Measurements from ENCODE around the gene RHOB. TPM values are rescaled to one million over a fixed set of nuclear protein-coding genes. Genes with fewer than 3 reads are reported as not detected.

Gene RHOB
- total RNA-seq, 1 donor from 2014 or later: 16.1 TPM

DNA sequence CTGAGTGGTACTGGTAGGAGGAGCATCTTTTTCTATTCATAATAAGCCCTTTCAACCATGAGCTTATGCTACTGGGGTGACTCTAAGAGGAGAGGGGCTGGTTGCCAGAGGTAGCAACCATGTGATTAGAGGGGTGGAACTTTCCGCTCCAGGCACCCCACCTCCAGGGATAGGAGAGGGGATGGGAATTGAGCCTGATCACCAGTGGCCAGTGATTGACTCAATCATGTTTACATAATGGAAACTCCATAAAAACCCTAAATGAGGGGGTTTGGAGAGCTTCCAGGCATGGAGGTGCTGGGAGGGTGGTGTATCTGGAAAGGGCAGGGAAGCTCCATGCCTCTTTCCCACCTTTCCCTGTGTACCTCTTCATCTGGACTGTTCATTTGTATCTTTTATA lies 46.6 kb upstream of the RHOB start:
- no peak for DNase-seq (ENCODE audit: low spot score)
- no peaks in the 10 kb centered on the region for H3K36me3 ChIP-seq
- H3F3A ChIP-seq (ENCODE audit: low read depth): no peaks in the 10 kb centered on the region
- no peak overlapping the region for H3K4me3 ChIP-seq
- H3K4me2 ChIP-seq: no peak overlapping the region
- no peaks in the 10 kb centered on the region for H4K20me1 ChIP-seq (ENCODE audit: low read depth)
- Mint-ChIP-seq H3K27me3 (ENCODE audit: insufficient read depth, low read depth) (peaks cover 6% of the 10 kb centered on the region), H3K4me3 (no peak overlapping the region), H3K4me1 (no peaks in the 10 kb centered on the region), H3K36me3 (no peaks in the 10 kb centered on the region), H3K9me3 (no peaks in the 10 kb centered on the region), H3K27ac (no peak overlapping the region)
- no peak overlapping the region for H3K9ac ChIP-seq
- no peaks in the 10 kb centered on the region for H3K9me3 ChIP-seq (ENCODE audit: low read depth)
- H3K4me1 ChIP-seq: no peaks in the 10 kb centered on the region
- H3K27me3 ChIP-seq: no peaks in the 10 kb centered on the region
- H3K27ac ChIP-seq: no peak overlapping the region
- TF ChIP-seq, protein P1, sequence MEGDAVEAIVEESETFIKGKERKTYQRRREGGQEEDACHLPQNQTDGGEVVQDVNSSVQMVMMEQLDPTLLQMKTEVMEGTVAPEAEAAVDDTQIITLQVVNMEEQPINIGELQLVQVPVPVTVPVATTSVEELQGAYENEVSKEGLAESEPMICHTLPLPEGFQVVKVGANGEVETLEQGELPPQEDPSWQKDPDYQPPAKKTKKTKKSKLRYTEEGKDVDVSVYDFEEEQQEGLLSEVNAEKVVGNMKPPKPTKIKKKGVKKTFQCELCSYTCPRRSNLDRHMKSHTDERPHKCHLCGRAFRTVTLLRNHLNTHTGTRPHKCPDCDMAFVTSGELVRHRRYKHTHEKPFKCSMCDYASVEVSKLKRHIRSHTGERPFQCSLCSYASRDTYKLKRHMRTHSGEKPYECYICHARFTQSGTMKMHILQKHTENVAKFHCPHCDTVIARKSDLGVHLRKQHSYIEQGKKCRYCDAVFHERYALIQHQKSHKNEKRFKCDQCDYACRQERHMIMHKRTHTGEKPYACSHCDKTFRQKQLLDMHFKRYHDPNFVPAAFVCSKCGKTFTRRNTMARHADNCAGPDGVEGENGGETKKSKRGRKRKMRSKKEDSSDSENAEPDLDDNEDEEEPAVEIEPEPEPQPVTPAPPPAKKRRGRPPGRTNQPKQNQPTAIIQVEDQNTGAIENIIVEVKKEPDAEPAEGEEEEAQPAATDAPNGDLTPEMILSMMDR (IDR thresholded peaks at IDR 0.05): no peak
- no peak for TF ChIP-seq EZH2 (IDR thresholded peaks at IDR 0.05)
- no peak for TF ChIP-seq EZH2phosphoT487 (IDR thresholded peaks at IDR 0.05)
- H2AFZ ChIP-seq (replicated peaks): no peak overlapping the region
- no peaks in the 10 kb centered on the region for H3K79me2 ChIP-seq (ENCODE audit: low read depth)

- no peak overlapping the region for H3K4me3 ChIP-seq
- H3K27me3 ChIP-seq: no peaks in the 10 kb centered on the region
- Mint-ChIP-seq H3K4me1 (no peaks in the 10 kb centered on the region), H3K27ac (no peak overlapping the region), H3K36me3 (no peaks in the 10 kb centered on the region), H3K27me3 (ENCODE audit: insufficient read depth, low read depth) (peaks cover 3% of the 10 kb centered on the region), H3K9me3 (no peaks in the 10 kb centered on the region), H3K4me3 (no peak overlapping the region)
- TF ChIP-seq EZH2phosphoT487 (IDR thresholded peaks at IDR 0.05) (no peak), EZH2 (IDR thresholded peaks at IDR 0.05) (no peak)
- TF ChIP-seq, protein P1 (IDR thresholded peaks at IDR 0.05): no peak
- H3F3A ChIP-seq (ENCODE audit: low read depth): no peaks in the 10 kb centered on the region
- no peaks in the 10 kb centered on the region for H3K79me2 ChIP-seq (ENCODE audit: low read depth)
- no peak overlapping the region for H3K4me2 ChIP-seq
- H4K20me1 ChIP-seq (ENCODE audit: low read depth): no peaks in the 10 kb centered on the region
- DNase-seq (ENCODE audit: low spot score): no peak
- no peaks in the 10 kb centered on the region for H3K36me3 ChIP-seq
- H3K27ac ChIP-seq: no peak overlapping the region
- no peak overlapping the region for H3K9ac ChIP-seq
- H2AFZ ChIP-seq (replicated peaks): no peak overlapping the region
- H3K4me1 ChIP-seq: no peaks in the 10 kb centered on the region
- H3K9me3 ChIP-seq (ENCODE audit: low read depth): no peaks in the 10 kb centered on the region
Measured at GRCh38 chr2:20400787-20401488, 45.9 kb upstream of the RHOB start.

DNA sequence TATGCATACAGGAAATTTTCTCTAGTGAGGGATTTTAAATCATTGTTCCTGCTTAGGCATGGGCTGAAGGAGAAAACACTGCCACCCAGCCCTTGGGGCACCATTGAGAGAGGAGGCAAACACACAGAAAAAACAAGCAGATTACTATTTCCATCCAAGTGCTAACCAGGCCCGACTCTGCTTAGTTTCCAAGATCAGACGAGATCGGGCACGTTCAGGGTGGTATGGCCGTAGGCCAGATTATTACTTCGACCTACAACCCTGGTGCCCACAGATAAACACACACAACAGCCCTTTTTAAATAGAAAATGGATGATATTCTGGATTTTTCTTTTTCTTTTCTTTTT lies 45.4 kb upstream of the RHOB start:
- H3K79me2 ChIP-seq (ENCODE audit: low read depth): no peaks in the 10 kb centered on the region
- no peak overlapping the region for H3K27ac ChIP-seq
- H3K9me3 ChIP-seq (ENCODE audit: low read depth): no peaks in the 10 kb centered on the region
- no peaks in the 10 kb centered on the region for H3K9me3 Mint-ChIP-seq
- H3K4me3 ChIP-seq: no peak overlapping the region
- H3K27me3 Mint-ChIP-seq (ENCODE audit: insufficient read depth, low read depth): peaks cover 2% of the 10 kb centered on the region
- no peaks in the 10 kb centered on the region for H3K4me1 ChIP-seq
- H3K36me3 Mint-ChIP-seq: no peaks in the 10 kb centered on the region
- H3K4me2 ChIP-seq: no peak overlapping the region
- H4K20me1 ChIP-seq (ENCODE audit: low read depth): no peaks in the 10 kb centered on the region
- H3F3A ChIP-seq (ENCODE audit: low read depth): no peaks in the 10 kb centered on the region
- H3K4me1 Mint-ChIP-seq: no peaks in the 10 kb centered on the region
- H3K4me3 Mint-ChIP-seq: no peak overlapping the region
- H2AFZ ChIP-seq (replicated peaks): no peak overlapping the region
- H3K9ac ChIP-seq: no peak overlapping the region
- TF ChIP-seq, protein P1 (IDR thresholded peaks at IDR 0.05): no peak
- TF ChIP-seq EZH2phosphoT487 (IDR thresholded peaks at IDR 0.05) (no peak), EZH2 (IDR thresholded peaks at IDR 0.05) (no peak)
- no peaks in the 10 kb centered on the region for H3K27me3 ChIP-seq
- DNase-seq (ENCODE audit: low spot score): no peak
- H3K27ac Mint-ChIP-seq: no peak overlapping the region
- no peaks in the 10 kb centered on the region for H3K36me3 ChIP-seq
